Mesothelial cell of epicardium (in vitro differentiated cells): Measurements from ENCODE around the gene GIGYF2. TPM values are rescaled to one million over a fixed set of nuclear protein-coding genes. Genes with fewer than 3 reads are reported as not detected.
"Not testable (repeated sequence)": the region's sequence is repeated elsewhere in the genome, so short reads cannot be mapped to it uniquely, and the experiment has no call there.

Experiments used
- DNase-seq, 2 experiments: peaks; one replicate each; pipeline ENCODE4 v3.0.0; 2021; ENCODE audit warnings: low spot score in 2 of 2; ENCODE audit not compliant: unreplicated experiment in 2 of 2
- H3K27ac Mint-ChIP-seq: 2 replicates; pipeline ENCODE4 v1.8.0; 2021; ENCODE audit warnings: mixed read lengths
- H3K27me3 Mint-ChIP-seq: 2 replicates; pipeline ENCODE4 v1.8.0; 2021; ENCODE audit warnings: low read depth, mixed read lengths
- H3K36me3 Mint-ChIP-seq: 2 replicates; pipeline ENCODE4 v1.8.0; 2021; ENCODE audit warnings: mixed read lengths
- H3K4me1 Mint-ChIP-seq: 2 replicates; pipeline ENCODE4 v1.8.0; 2021; ENCODE audit warnings: mixed read lengths
- H3K4me3 Mint-ChIP-seq: 2 replicates; pipeline ENCODE4 v1.8.0; 2021; ENCODE audit warnings: mild to moderate bottlenecking, moderate library complexity, mixed read lengths
- H3K9me3 Mint-ChIP-seq: 2 replicates; pipeline ENCODE4 v1.8.0; 2021; ENCODE audit warnings: mixed read lengths
- CTCF ChIP-seq: fragments of 200-600 bp; sonication (generic); IDR thresholded peaks from one replicate; pipeline ENCODE4 v1.5.0; 2021; ENCODE audit warnings: antibody characterized with exemption; ENCODE audit not compliant: unreplicated experiment
- total RNA-seq: library from RNA; stranded (reverse); gene quantifications from 3 replicates; pipeline ENCODE4 v1.2.1, GENCODE V29; 2021

The GIGYF2 gene
- total RNA-seq, 1 donor from 2014 or later: 78.8 TPM

GRCh38 chr2:232898592-232899543, 201.7 kb downstream of the GIGYF2 start:
- Mint-ChIP-seq H3K36me3 (no peaks in the 10 kb centered on the region), H3K27me3 (peaks cover 6% of the 10 kb centered on the region), H3K27ac (no peak overlapping the region), H3K4me1 (no peaks in the 10 kb centered on the region), H3K4me3 (no peak overlapping the region), H3K9me3 (no peaks in the 10 kb centered on the region)
- DNase-seq: peak in 1 of 2 experiments; percentile 38
- TF ChIP-seq CTCF: no peak

- Mint-ChIP-seq H3K4me1 (no peaks in the 10 kb centered on the region), H3K27ac (no peak overlapping the region), H3K4me3 (no peak overlapping the region), H3K9me3 (no peaks in the 10 kb centered on the region), H3K27me3 (peaks cover 6% of the 10 kb centered on the region), H3K36me3 (no peaks in the 10 kb centered on the region)
- no peak for TF ChIP-seq CTCF
- DNase-seq: no peak
Measured at GRCh38 chr2:232900811-232901735, 203.9 kb downstream of the GIGYF2 start.

DNA sequence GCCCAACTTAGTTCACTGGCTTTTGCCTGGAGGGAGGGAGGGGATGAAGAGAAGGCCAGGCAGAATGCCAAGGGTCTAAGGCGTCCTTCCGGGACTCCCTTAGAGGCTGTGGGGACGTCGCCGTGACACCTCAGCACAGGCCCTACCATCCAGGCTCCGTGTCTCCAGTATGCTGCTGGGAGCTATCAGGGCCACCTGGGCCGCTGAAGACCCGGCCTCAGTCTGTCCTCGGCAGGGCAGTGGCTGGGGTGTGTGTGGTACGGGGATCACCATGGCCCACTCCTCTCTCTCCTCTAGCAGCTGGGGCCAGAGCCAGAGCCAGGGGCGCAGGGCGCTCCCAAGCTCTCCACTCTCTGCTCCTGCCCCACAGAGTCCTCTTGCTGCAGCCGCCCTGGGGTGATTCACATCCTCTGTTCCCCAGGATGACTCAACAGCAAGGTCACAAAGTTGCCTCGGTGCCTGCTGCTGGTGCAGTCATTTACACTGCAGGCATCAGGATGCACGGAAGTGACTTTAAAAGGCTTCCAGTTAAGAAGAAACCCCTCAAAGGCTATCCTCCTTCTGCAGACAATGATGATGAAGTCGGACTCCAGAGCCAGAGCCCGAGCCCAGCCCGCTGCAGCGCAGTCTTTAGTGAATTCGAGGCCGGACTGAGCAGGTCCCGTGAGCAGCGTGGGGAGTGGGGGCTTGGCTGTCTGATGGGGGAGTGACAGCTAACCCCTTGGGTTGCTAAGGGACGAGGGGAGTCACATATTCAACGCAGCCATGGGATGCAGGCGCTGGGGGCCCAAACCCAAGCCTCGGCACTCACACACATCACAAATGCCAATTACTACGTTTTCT, 204.8 kb downstream of the GIGYF2 start:
- no peak for TF ChIP-seq CTCF
- no peaks in the 10 kb centered on the region for H3K36me3 Mint-ChIP-seq
- no peaks in the 10 kb centered on the region for H3K4me1 Mint-ChIP-seq
- H3K4me3 Mint-ChIP-seq: no peak overlapping the region
- peaks cover 6% of the 10 kb centered on the region for H3K27me3 Mint-ChIP-seq
- DNase-seq: no peak
- H3K9me3 Mint-ChIP-seq: no peaks in the 10 kb centered on the region
- no peak overlapping the region for H3K27ac Mint-ChIP-seq

DNA sequence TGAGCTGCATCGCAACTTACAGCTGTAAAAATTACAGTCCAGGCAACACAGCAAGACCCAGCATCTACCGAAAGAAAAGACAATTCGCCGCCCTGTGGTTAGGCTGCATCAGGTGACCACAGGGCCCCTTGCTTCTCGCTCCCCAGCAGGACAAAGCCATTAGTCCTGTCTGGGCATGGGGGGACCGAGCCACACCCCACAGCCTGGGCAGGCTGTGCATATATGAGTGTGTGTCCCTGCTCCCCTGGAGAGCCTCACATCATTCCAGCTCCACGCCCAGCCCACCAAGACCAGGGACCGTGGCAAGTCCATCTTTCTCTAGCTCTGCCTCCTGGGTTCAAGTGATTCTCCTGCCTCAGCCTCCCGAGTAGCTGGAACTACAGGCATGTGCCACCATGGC, 206.9 kb downstream of the GIGYF2 start:
- H3K27me3 Mint-ChIP-seq: peaks cover 6% of the 10 kb centered on the region
- H3K27ac Mint-ChIP-seq: no peak overlapping the region
- H3K4me1 Mint-ChIP-seq: no peaks in the 10 kb centered on the region
- TF ChIP-seq CTCF: no peak
- no peaks in the 10 kb centered on the region for H3K36me3 Mint-ChIP-seq
- no peaks in the 10 kb centered on the region for H3K9me3 Mint-ChIP-seq
- no peak overlapping the region for H3K4me3 Mint-ChIP-seq
- DNase-seq: peak in 1 of 2 experiments; percentile 36

DNA sequence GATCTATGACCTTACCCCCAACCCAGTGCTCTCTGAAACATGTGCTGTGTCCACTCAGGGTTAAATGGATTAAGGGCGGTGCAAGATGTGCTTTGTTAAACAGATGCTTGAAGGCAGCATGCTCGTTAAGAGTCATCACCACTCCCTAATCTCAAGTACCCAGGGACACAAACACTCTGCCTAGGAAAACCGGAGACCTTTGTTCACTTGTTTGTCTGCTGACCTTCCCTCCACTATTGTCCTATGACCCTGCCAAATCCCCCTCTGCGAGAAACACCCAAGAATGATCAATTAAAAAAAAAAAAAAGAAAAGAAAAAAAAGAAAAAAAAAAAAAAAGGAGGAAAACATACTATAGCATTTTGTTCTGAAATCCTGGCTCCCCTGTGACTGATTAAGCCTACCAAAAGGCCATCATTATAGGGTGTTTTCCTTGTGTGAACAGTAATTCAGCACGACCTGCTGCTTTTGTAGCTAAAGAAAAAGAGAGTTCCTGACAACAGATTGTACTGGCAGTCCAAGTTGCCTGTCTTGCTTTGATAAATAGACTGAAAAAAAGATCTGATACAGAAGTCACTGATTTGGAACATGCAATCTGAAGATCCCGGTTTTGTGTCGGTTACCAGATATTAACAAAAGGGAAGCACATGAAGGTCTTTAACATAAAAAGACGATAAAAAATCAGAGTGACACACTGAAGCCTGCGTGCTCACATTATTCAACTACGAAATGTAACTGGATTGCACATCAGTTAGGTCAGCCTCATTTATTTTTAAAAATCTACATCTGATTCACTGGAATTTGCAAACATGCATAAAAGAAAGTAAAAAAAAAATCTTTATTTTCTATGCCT, 210.0 kb downstream of the GIGYF2 start:
- not testable (repeated sequence) for H3K36me3 Mint-ChIP-seq, DNase-seq, H3K4me3 Mint-ChIP-seq, H3K4me1 Mint-ChIP-seq, H3K27me3 Mint-ChIP-seq, H3K27ac Mint-ChIP-seq
- peaks cover 26% of the 10 kb centered on the region for H3K9me3 Mint-ChIP-seq

GRCh38 chr2:232907718-232908085, 210.6 kb downstream of the GIGYF2 start:
- H3K4me3 Mint-ChIP-seq, DNase-seq, H3K4me1 Mint-ChIP-seq, H3K36me3 Mint-ChIP-seq, H3K27ac Mint-ChIP-seq, H3K27me3 Mint-ChIP-seq: not testable (repeated sequence)
- peaks cover 31% of the 10 kb centered on the region for H3K9me3 Mint-ChIP-seq
